ENCODE results near the gene BACH2. TPM values are rescaled to one million over a fixed set of nuclear protein-coding genes. Genes with fewer than 3 reads are reported as not detected.

The BACH2 gene
- total and polyA plus RNA-seq, 12 donors, result 0.16 to 4.7 (median 2.4) TPM

GRCh38 chr6:90202156-90202555 is 94.5 kb downstream of the BACH2 start:
- no peak for ATAC-seq
- H3K27me3 ChIP-seq, result no peaks in the 10 kb centered on the region
- 79% methylated on average over 2 of the region's 2 CpGs for WGBS, 2 donors
- no peak for TF ChIP-seq CTCF (IDR thresholded peaks at IDR 0.05)
- H3K4me3 ChIP-seq, result no peak overlapping the region
- H3K9me3 ChIP-seq, result no peaks in the 10 kb centered on the region
- intact Hi-C loops (cut with DNase I), result no loop called here
- no peak for DNase-seq
- peaks cover 0 to 3% (median 0%) of the 10 kb centered on the region in 9 donors for H3K36me3 ChIP-seq
- H3K27ac ChIP-seq, result no peak overlapping the region
- H3K4me1 ChIP-seq, result peaks cover 0 to 12% (median 0%) of the 10 kb centered on the region in 9 donors

- H3K27ac ChIP-seq, result no peak overlapping the region
- DNase-seq (no peak), ATAC-seq (no peak)
- TF ChIP-seq CTCF (IDR thresholded peaks at IDR 0.05), result no peak
- H3K9me3 ChIP-seq, result no peaks in the 10 kb centered on the region
- no peaks in the 10 kb centered on the region for H3K27me3 ChIP-seq
- WGBS, 2 donors, result 89 to 91% methylated on average over 4 of the region's 4 CpGs
- no peak overlapping the region for H3K4me3 ChIP-seq
- no peaks in the 10 kb centered on the region for H3K36me3 ChIP-seq
- peaks cover 2 to 32% (median 12%) of the 10 kb centered on the region in 9 donors for H3K4me1 ChIP-seq
- intact Hi-C loops (cut with DNase I), result no loop called here
Measured at GRCh38 chr6:90199900-90200299, 96.7 kb downstream of the BACH2 start.

DNA sequence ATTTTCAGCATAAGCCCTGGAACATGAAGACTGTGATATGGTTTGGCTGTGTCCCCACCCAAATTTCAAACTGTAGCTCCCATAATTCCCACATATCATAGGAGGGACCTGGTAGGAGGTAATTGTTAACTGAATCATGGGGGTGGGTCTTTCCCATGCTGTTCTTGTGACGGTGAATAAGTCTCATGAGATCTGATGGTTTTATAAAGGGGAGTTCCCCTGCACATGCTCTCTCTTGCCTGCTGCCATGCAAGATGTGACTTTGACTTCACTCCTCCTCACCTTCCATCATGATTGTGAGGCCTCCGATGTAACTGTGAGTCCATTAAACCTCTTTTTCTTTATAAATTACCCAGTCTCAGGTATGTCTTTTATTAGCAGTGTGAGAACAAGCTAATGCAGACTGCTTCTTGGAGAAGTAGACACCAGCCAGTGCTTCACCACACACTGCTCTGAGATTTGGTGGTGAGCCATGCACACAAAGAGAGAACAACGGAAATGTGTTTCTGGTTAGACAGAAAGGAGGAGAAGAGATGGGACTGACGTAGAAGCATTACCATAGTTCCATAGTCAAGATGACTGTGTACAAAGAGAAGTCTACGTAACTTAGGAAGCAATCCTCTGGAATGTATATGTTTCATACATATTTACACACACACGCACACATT is 97.8 kb downstream of the BACH2 start:
- no peak for TF ChIP-seq CTCF (IDR thresholded peaks at IDR 0.05)
- Histone ChIP-seq H3K4me1 (peaks cover 2 to 39% (median 20%) of the 10 kb centered on the region in 9 donors), H3K4me3 (no peak overlapping the region), H3K9me3 (no peaks in the 10 kb centered on the region), H3K36me3 (no peaks in the 10 kb centered on the region), H3K27ac (no peak overlapping the region), H3K27me3 (no peaks in the 10 kb centered on the region)
- DNase-seq (no peak), ATAC-seq (no peak)
- WGBS, 2 donors, result 95 to 97% methylated on average over 6 of the region's 6 CpGs
- intact Hi-C loops (cut with DNase I), result no loop called here

GRCh38 chr6:90197854-90198496 is 98.7 kb downstream of the BACH2 start:
- DNase-seq (no peak), ATAC-seq (peak in 4 of 8 donors; percentile 25 to 47 (median 35))
- Histone ChIP-seq H3K27ac (no peak overlapping the region), H3K4me3 (no peak overlapping the region), H3K27me3 (no peaks in the 10 kb centered on the region), H3K9me3 (no peaks in the 10 kb centered on the region), H3K4me1 (peaks cover 2 to 41% (median 21%) of the 10 kb centered on the region in 9 donors), H3K36me3 (no peaks in the 10 kb centered on the region)
- TF ChIP-seq CTCF (IDR thresholded peaks at IDR 0.05), result no peak
- intact Hi-C loops (cut with DNase I), result no loop called here
- WGBS, 2 donors, result 87 to 93% methylated on average over 8 of the region's 8 CpGs

All from heart right ventricle (tissue), 16 donors.